Esophagus squamous epithelium (tissue), 4 donors: ENCODE results near the gene KIF26B.

Source experiments
- POLR2A ChIP-seq, 4 donors: fragments of 450-650 bp; IDR thresholded peaks; one replicate each; pipeline ENCODE4 v1.6.1; 2017; ENCODE audit warnings: antibody characterized with exemption in 4 of 4, mild to moderate bottlenecking in 4 of 4, moderate library complexity in 3 of 4
- TF ChIP-seq, protein P1 (sequence below), 6 experiments: fragments of 450-650 bp in 4 of 6; fragments of 200-600 bp in 2 of 6; sonication (generic) in 2 of 6; IDR thresholded peaks; one replicate each; pipeline ENCODE4 v1.5.1; 2016 to 2019; ENCODE audit warnings: antibody characterized with exemption in 6 of 6, mild to moderate bottlenecking in 4 of 6, moderate library complexity in 4 of 6

DNA sequence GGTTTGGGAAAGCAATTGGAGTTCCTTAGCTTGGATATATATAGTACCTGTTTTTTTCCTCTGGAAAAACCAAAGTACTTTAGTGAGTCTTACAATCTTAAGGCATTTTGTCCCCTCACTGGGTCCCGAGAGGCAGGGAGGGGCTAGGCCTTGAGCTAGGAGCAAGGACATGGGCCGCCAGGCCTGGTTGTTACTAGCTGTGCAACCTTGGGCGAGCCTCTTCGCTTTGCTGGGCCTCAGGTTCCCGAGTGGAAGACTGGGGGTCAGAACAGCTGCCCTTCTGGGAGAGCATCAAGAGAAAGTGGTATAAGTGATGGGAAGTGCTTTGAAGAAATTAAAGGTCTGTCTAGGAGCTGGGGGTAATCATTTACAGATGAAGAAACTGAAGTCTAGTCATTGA lies 553.2 kb downstream of the KIF26B start:
- no peak for TF ChIP-seq POLR2A (IDR thresholded peaks at IDR 0.05)
- TF ChIP-seq, protein P1, sequence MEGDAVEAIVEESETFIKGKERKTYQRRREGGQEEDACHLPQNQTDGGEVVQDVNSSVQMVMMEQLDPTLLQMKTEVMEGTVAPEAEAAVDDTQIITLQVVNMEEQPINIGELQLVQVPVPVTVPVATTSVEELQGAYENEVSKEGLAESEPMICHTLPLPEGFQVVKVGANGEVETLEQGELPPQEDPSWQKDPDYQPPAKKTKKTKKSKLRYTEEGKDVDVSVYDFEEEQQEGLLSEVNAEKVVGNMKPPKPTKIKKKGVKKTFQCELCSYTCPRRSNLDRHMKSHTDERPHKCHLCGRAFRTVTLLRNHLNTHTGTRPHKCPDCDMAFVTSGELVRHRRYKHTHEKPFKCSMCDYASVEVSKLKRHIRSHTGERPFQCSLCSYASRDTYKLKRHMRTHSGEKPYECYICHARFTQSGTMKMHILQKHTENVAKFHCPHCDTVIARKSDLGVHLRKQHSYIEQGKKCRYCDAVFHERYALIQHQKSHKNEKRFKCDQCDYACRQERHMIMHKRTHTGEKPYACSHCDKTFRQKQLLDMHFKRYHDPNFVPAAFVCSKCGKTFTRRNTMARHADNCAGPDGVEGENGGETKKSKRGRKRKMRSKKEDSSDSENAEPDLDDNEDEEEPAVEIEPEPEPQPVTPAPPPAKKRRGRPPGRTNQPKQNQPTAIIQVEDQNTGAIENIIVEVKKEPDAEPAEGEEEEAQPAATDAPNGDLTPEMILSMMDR (IDR thresholded peaks at IDR 0.05): no peak
